ENCODE measurements around the gene STX5.

- TF ChIP-seq CTCF (IDR thresholded peaks at IDR 0.05; ENCODE audit: low read length) (no peak), EZH2 (optimal IDR thresholded peaks at IDR 0.05; ENCODE audit: low read depth, low read length) (no peak)
These were observed 29.1 kb upstream of the STX5 start for GRCh38 chr11:62860835-62861563.

Measured in MM.1S (cell line).